GM18526 (cell line): ENCODE measurements around the gene ARHGAP42.

Experiments
- POLR2A ChIP-seq: IDR thresholded peaks from 3 replicates; pipeline ENCODE4 v1.6.1; 2011; ENCODE audit not compliant: insufficient read length; ENCODE audit errors: extremely low read depth

Gene ARHGAP42

DNA sequence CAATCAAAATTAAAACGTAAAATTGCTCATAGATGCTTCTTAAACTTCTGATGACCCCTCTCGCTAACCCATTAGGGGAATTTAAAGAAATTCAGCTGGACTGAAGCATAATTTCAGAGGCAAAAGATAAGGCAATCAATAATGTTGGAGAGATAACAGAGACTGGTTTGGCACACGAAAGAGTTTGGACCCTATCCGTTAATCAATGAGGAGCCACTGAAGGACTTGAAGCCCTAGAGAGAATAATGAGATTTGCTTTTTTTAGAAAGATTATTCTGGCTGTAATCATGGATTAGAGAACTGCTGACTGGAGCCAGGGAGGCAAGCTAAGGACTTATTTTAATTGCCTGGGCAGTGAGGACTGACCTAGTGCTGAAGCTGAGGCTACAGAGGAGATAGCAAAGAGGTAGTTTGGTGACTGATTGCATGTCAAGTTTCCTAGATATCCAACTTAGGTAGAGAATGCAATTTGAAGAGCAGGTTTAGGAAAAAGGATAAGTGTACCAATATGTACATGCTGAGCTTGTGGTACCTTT is 11.9 kb upstream of the ARHGAP42 start:
- TF ChIP-seq POLR2A, result no peak

DNA sequence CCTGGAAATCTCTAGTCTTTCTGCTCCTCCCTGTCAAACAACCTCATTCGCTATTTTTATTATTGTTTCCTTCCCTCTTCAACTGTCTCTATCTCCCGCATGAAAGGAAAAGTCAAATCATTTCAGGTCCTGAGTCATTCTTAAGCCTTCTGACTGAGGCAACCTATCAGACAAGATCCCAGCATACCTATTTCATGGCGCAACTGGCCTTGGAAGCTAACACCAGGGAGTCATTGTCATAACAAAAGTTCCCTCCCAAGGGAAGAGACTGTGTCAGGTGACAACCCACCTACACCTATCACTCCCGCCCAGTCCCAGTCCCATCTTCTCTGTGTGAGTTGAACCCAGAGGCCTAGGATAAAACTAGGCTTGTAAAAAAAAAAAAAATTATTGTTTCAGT is 10.2 kb upstream of the ARHGAP42 start:
- no peak for TF ChIP-seq POLR2A

DNA sequence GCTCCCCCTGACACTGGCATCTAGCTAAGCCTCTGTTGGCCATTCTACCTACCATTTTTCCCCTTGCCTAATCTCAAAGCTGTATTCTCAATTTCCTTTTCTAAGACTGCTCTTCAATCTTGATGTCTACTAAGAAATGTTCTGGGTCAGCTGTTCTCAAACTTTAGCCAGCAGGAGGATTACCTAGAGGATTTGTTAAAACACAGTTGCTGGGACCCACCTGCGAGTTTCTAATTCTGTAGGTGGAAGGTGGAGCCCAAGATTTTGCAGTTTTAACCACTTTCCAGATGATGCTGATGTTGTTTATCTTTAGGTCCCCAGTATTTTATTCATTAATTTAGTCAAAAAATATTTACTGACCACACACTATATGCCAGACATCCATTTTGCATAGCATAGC is 9.3 kb upstream of the ARHGAP42 start:
- TF ChIP-seq POLR2A, result no peak

GRCh38 chr11:100680070-100680469 is 7.0 kb upstream of the ARHGAP42 start:
- no peak for TF ChIP-seq POLR2A

GRCh38 chr11:100681064-100681502 is 6.0 kb upstream of the ARHGAP42 start:
- no peak for TF ChIP-seq POLR2A

DNA sequence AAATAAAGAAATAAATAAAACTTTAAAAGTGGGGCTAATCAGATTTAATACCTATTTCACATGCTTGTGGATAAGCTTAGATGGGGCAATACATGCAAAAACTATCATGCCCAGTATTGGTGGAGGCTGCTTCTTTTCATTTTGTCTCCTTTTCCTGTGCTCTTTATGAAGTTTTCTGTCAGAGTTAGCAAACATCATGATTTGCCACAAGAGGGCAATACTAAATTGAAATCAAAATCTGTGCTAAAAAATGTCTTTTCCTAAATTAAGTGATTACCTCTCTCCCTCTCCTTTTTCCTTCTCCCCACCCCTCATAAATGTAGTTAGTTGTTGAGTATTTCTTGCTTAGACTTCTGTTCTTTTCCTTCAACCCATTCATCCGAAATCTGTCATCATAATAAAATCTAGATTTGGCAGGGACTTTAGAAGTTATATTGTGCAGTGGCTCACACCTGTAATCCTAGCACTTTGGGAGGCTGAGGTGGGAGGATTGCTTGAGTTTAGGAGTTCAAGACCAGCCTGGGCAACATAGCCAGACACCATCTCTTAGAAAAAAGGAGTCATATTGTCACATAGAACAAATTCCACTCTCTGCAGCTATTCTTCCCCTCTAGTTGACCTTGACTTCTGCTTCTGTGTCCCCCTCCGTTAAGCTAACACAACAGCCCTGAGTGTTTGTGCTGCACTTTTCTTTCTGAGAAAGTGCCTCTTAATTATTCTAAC is 4.7 kb upstream of the ARHGAP42 start:
- TF ChIP-seq POLR2A, result no peak

DNA sequence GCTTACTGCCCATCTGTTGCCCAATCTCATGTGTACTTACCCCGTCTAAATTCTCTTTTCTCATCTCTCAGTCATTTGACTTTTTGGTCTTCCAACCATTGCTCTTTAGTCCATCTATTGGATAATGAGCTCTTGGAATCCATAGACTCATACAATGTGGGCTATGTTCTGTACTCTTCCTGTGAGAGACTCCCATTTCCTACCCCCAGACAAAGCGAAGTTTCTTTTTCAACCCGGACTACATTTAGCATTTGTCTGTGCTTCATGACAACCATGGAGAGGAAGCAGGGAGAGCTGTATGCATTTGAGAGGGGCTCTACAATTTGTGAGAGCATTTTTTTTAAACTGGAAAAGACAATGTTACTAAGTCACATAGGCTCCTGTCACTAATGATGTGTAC is 4.0 kb upstream of the ARHGAP42 start:
- no peak for TF ChIP-seq POLR2A

DNA sequence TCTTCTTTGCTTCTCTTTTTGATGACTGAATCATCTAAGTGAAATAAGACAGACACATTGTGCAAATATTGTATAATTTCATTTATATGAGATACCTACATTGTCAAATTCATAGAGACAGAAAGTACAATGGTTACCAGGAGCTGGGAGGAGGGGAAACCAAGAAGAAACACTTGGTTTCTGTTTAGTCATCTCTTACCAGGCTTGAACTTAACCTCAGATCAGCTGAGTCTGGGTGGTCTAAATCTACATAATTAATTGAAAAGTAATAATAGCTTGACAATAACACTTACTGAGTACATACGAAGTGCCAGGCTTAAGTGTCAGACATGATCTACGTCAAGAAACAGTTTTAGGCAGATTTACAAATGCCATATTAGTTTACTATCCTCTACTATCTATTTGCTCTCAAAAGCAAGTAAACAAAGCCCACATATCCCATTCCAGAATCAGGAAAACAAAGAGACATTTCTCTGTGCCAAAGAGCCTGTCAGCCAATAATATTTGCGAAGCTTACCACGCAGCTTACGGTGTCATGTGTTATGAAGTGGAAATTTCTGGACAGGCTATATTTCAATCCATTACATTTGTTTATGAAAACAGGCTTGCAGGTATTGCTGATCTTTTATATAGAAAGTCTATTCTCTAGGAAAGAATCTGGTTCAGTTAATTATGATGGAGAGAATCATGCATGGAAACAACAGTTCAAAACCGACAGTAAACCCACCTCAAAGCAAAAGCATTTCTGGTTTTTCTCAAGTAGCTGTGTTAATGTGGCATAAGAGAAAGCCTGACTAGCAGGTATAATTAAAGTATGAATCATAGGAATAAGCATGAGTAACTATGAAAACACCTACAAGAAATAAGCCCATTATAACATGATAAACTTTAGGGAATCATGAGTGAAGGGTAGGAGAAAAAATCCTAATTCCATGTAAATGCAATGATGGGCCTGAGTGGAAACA is 2.7 kb upstream of the ARHGAP42 start:
- no peak for TF ChIP-seq POLR2A

DNA sequence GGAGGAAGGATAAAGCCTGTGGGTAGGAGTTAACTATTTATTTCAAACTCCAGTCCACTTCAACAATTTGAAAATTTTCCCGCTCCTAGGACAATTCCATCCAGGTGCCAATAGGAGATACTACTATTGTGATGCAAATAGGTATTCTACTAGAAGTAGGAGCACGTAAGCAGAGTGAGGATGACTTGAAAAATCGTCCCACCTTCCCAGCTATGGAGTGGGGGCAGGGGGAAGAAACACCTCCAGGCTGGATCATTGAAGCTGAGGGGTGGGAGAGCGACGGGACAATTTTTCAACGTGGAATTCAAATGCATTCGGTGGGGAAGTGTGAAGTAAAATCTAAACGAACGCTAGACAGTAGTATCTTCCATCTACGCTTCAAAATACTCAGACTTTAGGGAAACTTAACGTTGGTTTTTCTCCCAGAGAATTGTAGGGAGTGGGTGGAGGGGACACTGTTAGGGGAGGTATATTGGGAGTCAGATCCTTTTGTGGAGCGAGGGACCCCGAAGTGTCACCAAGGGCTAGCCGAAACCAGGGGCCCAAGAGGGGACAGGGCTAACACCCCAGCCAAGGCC is 523 bp upstream of the ARHGAP42 start:
- no peak for TF ChIP-seq POLR2A

DNA sequence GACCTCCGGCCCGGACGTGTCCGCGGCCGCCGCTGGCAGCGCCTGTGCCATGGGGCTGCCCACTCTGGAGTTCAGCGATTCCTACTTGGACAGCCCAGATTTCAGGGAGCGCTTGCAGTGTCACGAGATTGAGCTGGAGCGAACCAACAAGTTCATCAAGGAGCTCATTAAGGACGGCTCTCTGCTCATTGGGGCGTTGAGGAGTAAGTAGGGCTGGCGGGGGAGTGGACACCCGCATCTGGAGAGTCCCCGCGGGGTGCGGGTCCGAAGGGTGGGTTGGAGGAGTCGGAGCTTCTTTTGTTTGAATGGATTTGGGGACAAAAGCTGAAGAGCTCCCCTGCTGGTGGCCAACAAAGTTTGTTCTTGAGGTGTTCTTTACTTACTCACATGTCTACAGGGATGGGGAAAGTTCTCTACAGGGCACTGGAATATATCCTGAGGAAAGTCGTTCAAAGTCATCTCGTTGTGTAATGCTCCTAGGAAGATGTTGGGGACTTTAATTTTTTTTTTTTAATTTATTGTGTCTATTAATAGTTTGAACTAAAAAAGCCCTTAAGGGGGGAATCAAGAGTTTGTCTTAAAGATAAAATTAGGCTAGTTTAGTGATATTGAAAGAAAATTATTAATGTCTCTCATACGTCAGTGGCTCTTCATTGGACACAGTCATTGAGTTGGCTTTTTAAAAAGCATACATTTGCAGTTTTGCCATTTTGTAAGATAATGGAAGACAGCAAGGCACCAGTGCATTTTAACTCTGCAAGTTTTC is 725 bp downstream of the ARHGAP42 start:
- TF ChIP-seq POLR2A, result no peak

DNA sequence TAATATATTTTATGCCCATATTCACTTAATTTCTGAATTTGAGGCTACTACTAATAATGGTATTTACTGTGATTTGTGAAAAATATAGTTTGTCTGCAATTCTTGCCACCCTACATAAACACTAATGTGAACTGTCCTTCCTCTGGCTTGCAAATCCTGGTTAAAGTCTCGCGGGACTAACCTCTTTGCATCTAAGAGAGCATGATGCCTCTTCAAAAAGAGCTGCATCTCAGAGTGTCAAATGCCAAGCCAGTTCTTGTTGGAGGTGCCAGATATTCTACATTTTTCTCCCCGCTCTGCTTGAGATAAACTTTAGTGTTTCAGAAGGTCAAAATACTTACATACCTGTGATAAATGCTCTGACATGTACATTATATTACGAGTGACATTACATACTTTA is 2.1 kb downstream of the ARHGAP42 start:
- TF ChIP-seq POLR2A, result no peak

DNA sequence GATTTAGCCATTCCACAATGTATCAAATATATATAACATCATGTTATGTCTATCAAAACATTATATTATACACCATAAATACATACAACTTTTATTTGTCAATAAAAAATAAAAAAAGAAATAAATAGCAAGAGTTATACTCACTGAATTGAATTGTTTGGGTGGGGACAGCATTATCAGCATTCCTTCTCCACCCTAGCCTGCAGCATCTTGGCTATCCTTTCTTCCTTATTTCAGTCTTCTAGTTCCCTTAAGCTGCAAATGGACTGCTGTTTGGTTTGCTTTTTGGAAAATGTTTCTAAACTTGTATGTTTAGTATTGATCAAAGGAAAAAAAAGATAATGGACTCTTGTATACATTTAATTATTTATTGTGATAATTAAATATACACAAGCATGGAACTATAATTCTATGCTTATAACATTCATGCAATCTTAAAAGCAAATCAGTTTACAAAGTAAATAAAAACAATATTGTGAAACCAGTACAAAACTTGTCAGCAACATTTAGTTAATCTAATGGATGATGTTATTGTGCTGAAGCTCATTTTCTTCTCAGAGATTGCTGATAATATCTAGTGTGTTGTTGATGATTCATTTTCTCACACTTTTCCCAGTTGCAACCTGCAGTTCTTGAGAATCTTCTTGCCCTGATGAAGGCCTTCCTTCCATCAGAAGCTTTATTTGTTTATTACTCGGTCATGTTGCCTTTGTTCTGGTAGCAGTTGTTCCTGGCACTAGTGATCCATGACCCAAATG is 5.0 kb downstream of the ARHGAP42 start:
- no peak for TF ChIP-seq POLR2A

GRCh38 chr11:100695911-100696310 is 8.8 kb downstream of the ARHGAP42 start:
- no peak for TF ChIP-seq POLR2A

GRCh38 chr11:100703139-100703538 is 16.1 kb downstream of the ARHGAP42 start:
- no peak for TF ChIP-seq POLR2A
